ENCODE data around the gene RIOK2.

RIOK2 gene

DNA sequence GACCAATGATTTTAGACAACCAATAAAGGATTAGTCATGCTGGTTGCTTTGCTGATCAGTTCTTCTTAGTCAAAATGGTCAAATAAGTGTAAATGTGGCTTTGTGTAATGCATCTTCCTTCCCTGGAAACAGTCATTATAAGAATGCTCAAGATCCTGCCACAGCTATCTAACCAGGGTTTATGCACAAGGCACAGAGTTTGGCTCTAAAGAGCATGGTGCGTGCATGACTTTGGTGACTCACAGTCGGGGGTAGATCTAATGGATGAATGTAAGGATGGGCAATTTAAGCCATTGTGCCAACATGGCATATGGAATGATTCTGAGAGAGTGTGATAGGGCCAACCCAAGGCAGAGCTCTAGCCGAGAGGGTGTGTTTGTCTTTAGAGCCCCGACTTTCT, 47.2 kb downstream of the RIOK2 start:
- ATAC-seq = no peak
- TF ChIP-seq OSR1 (CRISPR knock-in tag; IDR thresholded peaks at IDR 0.05) = no peak
- TF ChIP-seq ZFP30 (CRISPR knock-in tag; IDR thresholded peaks at IDR 0.05) = no peak
- TF ChIP-seq TOX (CRISPR knock-in tag; IDR thresholded peaks at IDR 0.05; ENCODE audit: borderline replicate concordance) = no peak
- TF ChIP-seq ZNF565 (CRISPR knock-in tag; conservative IDR thresholded peaks at IDR 0.05; ENCODE audit: low read depth) = no peak

GRCh38 chr5:97134634-97135033, 48.4 kb downstream of the RIOK2 start:
- no peak for ATAC-seq
- TF ChIP-seq, protein P1, sequence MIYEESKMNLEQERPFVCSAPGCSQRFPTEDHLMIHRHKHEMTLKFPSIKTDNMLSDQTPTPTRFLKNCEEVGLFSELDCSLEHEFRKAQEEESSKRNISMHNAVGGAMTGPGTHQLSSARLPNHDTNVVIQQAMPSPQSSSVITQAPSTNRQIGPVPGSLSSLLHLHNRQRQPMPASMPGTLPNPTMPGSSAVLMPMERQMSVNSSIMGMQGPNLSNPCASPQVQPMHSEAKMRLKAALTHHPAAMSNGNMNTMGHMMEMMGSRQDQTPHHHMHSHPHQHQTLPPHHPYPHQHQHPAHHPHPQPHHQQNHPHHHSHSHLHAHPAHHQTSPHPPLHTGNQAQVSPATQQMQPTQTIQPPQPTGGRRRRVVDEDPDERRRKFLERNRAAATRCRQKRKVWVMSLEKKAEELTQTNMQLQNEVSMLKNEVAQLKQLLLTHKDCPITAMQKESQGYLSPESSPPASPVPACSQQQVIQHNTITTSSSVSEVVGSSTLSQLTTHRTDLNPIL (CRISPR knock-in tag; IDR thresholded peaks at IDR 0.05; ENCODE audit: low read depth) = no peak
- TF ChIP-seq SNAI2 (CRISPR knock-in tag; IDR thresholded peaks at IDR 0.05) (no peak), TCF4 (CRISPR knock-in tag; IDR thresholded peaks at IDR 0.05; ENCODE audit: borderline replicate concordance) (no peak), GLIS3 (CRISPR knock-in tag; IDR thresholded peaks at IDR 0.05) (no peak), ZNF565 (CRISPR knock-in tag; conservative IDR thresholded peaks at IDR 0.05; ENCODE audit: low read depth) (no peak), ISL1 (CRISPR knock-in tag; IDR thresholded peaks at IDR 0.05) (no peak), TSHZ2 (CRISPR knock-in tag; IDR thresholded peaks at IDR 0.05) (no peak), ZNF8 (CRISPR knock-in tag; IDR thresholded peaks at IDR 0.05) (no peak), ARNTL (CRISPR knock-in tag; IDR thresholded peaks at IDR 0.05; ENCODE audit: borderline replicate concordance, low read depth) (no peak), CSDC2 (CRISPR knock-in tag; IDR thresholded peaks at IDR 0.05) (no peak), POU6F1 (CRISPR knock-in tag; IDR thresholded peaks at IDR 0.05; ENCODE audit: borderline replicate concordance, low read depth) (no peak)
- TF ChIP-seq, protein P2, sequence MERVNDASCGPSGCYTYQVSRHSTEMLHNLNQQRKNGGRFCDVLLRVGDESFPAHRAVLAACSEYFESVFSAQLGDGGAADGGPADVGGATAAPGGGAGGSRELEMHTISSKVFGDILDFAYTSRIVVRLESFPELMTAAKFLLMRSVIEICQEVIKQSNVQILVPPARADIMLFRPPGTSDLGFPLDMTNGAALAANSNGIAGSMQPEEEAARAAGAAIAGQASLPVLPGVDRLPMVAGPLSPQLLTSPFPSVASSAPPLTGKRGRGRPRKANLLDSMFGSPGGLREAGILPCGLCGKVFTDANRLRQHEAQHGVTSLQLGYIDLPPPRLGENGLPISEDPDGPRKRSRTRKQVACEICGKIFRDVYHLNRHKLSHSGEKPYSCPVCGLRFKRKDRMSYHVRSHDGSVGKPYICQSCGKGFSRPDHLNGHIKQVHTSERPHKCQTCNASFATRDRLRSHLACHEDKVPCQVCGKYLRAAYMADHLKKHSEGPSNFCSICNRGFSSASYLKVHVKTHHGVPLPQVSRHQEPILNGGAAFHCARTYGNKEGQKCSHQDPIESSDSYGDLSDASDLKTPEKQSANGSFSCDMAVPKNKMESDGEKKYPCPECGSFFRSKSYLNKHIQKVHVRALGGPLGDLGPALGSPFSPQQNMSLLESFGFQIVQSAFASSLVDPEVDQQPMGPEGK (CRISPR knock-in tag; IDR thresholded peaks at IDR 0.05; ENCODE audit: borderline replicate concordance) = no peak
- TF ChIP-seq, protein P3, sequence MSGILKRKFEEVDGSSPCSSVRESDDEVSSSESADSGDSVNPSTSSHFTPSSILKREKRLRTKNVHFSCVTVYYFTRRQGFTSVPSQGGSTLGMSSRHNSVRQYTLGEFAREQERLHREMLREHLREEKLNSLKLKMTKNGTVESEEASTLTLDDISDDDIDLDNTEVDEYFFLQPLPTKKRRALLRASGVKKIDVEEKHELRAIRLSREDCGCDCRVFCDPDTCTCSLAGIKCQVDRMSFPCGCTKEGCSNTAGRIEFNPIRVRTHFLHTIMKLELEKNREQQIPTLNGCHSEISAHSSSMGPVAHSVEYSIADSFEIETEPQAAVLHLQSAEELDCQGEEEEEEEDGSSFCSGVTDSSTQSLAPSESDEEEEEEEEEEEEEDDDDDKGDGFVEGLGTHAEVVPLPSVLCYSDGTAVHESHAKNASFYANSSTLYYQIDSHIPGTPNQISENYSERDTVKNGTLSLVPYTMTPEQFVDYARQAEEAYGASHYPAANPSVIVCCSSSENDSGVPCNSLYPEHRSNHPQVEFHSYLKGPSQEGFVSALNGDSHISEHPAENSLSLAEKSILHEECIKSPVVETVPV (CRISPR knock-in tag; IDR thresholded peaks at IDR 0.05) = no peak

GRCh38 chr5:97133101-97133500, 49.9 kb downstream of the RIOK2 start:
- TF ChIP-seq ZFP3 (CRISPR knock-in tag; IDR thresholded peaks at IDR 0.05) = no peak

DNA sequence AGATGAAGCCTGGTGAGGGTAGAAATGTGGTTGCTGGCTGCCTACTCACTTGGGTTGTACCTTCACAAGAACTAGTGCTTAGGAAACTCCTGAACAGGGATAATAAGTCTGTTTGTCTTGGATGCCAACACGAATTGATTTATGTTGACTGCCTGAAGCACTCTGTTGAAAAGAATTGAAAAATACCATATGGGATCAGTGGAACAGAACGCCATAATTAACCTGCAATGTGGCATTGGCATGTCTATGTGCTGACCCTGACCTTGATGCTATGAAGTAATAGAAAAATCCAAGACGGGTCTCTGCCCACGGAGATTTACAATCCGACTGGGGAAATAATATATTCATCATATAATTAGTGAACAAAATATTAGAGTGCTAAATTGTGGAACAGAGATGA, 51.1 kb downstream of the RIOK2 start:
- no peak for ATAC-seq
- TF ChIP-seq OSR1 (CRISPR knock-in tag; IDR thresholded peaks at IDR 0.05) = no peak
- TF ChIP-seq POU6F1 (CRISPR knock-in tag; IDR thresholded peaks at IDR 0.05; ENCODE audit: borderline replicate concordance, low read depth) = no peak
- TF ChIP-seq BACH2 (CRISPR knock-in tag; IDR thresholded peaks at IDR 0.05; ENCODE audit: borderline replicate concordance) = no peak
- TF ChIP-seq ZNF565 (CRISPR knock-in tag; conservative IDR thresholded peaks at IDR 0.05; ENCODE audit: low read depth) = no peak
- TF ChIP-seq, protein P3 (CRISPR knock-in tag; IDR thresholded peaks at IDR 0.05) = no peak

More at GRCh38 chr5:97133101-97133500, 49.9 kb downstream of the RIOK2 start:
- no peak for ATAC-seq
